Gastrocnemius medialis (tissue), 4 donors: Measurements from ENCODE around the gene PPM1F.

Source experiments
- CTCF ChIP-seq, 5 experiments: fragments of 450-650 bp in 3 of 5; fragments of 200-600 bp in 2 of 5; sonication (generic) in 2 of 5; IDR thresholded peaks in 4 of 5; conservative IDR thresholded peaks in 1 of 5; 1 replicate in 4 of 5; 2 replicates in 1 of 5; pipeline ENCODE4 v1.5.1; 2016 to 2019; ENCODE audit warnings: antibody characterized with exemption in 5 of 5, mild to moderate bottlenecking in 3 of 5, moderate library complexity in 3 of 5
- POLR2A ChIP-seq, 2 donors: fragments of 450-650 bp; IDR thresholded peaks; one replicate each; pipeline ENCODE4 v1.6.1; 2017; ENCODE audit warnings: antibody characterized with exemption in 2 of 2, mild to moderate bottlenecking in 2 of 2, moderate library complexity in 2 of 2

GRCh38 chr22:21926728-21927127, 25.9 kb downstream of the PPM1F start:
- TF ChIP-seq POLR2A (IDR thresholded peaks at IDR 0.05) (no peak), CTCF (IDR thresholded peaks at IDR 0.05 in 4 of 5, conservative IDR thresholded peaks at IDR 0.05 in 1 of 5) (no peak)
